ENCODE data around the gene MBD3L4.

- TF ChIP-seq CTCF (conservative IDR thresholded peaks at IDR 0.05; ENCODE audit: low read depth, low read length), result no peak
- TF ChIP-seq EZH2phosphoT487 (IDR thresholded peaks at IDR 0.05; ENCODE audit: borderline replicate concordance, low read length), result no peak
These were observed 29.9 kb upstream of the MBD3L4 start for GRCh38 chr19:7069904-7070226.

Measured in PC-3 (cell line).